Left ventricle myocardium inferior (tissue), 1 donor: ENCODE data around the gene KCNMA1. TPM values are rescaled to one million over a fixed set of nuclear protein-coding genes. Genes with fewer than 3 reads are reported as not detected.

ENCODE experiments used
- DNase-seq: peaks from one replicate; pipeline ENCODE4 v3.0.0-alpha.2; 2020
- H3K27ac ChIP-seq: fragments of 200-600 bp; replicated peaks from 2 replicates; pipeline ENCODE4 v1.8.0; 2021
- H3K27me3 ChIP-seq: fragments of 200-600 bp; 2 replicates; pipeline ENCODE4 v1.8.0; 2021; ENCODE audit warnings: low read depth
- H3K36me3 ChIP-seq: fragments of 200-600 bp; 2 replicates; pipeline ENCODE4 v1.8.0; 2021
- H3K4me1 ChIP-seq: fragments of 200-600 bp; 2 replicates; pipeline ENCODE4 v1.8.0; 2021
- H3K4me3 ChIP-seq: fragments of 200-600 bp; 2 replicates; pipeline ENCODE4 v1.8.0; 2021; ENCODE audit warnings: mild to moderate bottlenecking, moderate library complexity
- H3K9me3 ChIP-seq: fragments of 200-600 bp; replicated peaks from 2 replicates; pipeline ENCODE4 v1.8.0; 2021
- CTCF ChIP-seq: fragments of 200-600 bp; IDR thresholded peaks from 2 replicates; pipeline ENCODE4 v1.8.0; 2021; ENCODE audit warnings: antibody characterized with exemption, mild to moderate bottlenecking, borderline replicate concordance
- intact Hi-C: fragments of 100-400 bp; cut with micrococcal nuclease; formaldehyde crosslinking; loops from one replicate; pipeline ENCODE4 v1.11.0; 2022
- total RNA-seq: library from RNA; stranded (reverse); fragmentation: NEBNext Ultra II Directional; extraction: Animal tissue kit (Norgen Biotek cat#: 25700); gene quantifications from one replicate; pipeline ENCODE4 v1.2.1, GENCODE V29; 2021
- donor health status: DM: no; HTN: yes; CAD: no; lungs with severe emphysema.

Gene KCNMA1
- total RNA-seq, 1 donor from 2014 or later = 1.8 TPM

- no peaks in the 10 kb centered on the region for H3K9me3 ChIP-seq
- DNase-seq = peak; percentile 34
- no peak overlapping the region for H3K27ac ChIP-seq
- no peaks in the 10 kb centered on the region for H3K36me3 ChIP-seq
- H3K27me3 ChIP-seq = peaks cover 94% of the 10 kb centered on the region
- intact Hi-C loops = no loop called here
- no peaks in the 10 kb centered on the region for H3K4me1 ChIP-seq
- TF ChIP-seq CTCF = no peak
- H3K4me3 ChIP-seq = no peak overlapping the region
Observed at GRCh38 chr10:77405771-77406241, 231.8 kb downstream of the KCNMA1 start.

- H3K27ac ChIP-seq = no peak overlapping the region
Observed at GRCh38 chr10:77404810-77405209, 232.8 kb downstream of the KCNMA1 start.

GRCh38 chr10:77403761-77404160 is 233.8 kb downstream of the KCNMA1 start:
- Histone ChIP-seq H3K4me1 (no peaks in the 10 kb centered on the region), H3K9me3 (no peaks in the 10 kb centered on the region), H3K27ac (no peak overlapping the region), H3K27me3 (peaks cover 78% of the 10 kb centered on the region), H3K4me3 (no peak overlapping the region), H3K36me3 (no peaks in the 10 kb centered on the region)
- intact Hi-C loops = no loop called here
- no peak for TF ChIP-seq CTCF
- DNase-seq = no peak

More at GRCh38 chr10:77404810-77405209, 232.8 kb downstream of the KCNMA1 start:
- Histone ChIP-seq H3K36me3 (no peaks in the 10 kb centered on the region), H3K4me3 (no peak overlapping the region), H3K4me1 (no peaks in the 10 kb centered on the region), H3K9me3 (no peaks in the 10 kb centered on the region), H3K27me3 (peaks cover 84% of the 10 kb centered on the region)
- TF ChIP-seq CTCF = no peak
- DNase-seq = no peak
- intact Hi-C loops = no loop called here

- Histone ChIP-seq H3K4me1 (no peaks in the 10 kb centered on the region), H3K9me3 (no peaks in the 10 kb centered on the region), H3K36me3 (no peaks in the 10 kb centered on the region), H3K27ac (no peak overlapping the region), H3K27me3 (peaks cover 64% of the 10 kb centered on the region), H3K4me3 (no peak overlapping the region)
- TF ChIP-seq CTCF = no peak
- intact Hi-C loops = no loop called here
- DNase-seq = no peak
Observed at GRCh38 chr10:77401683-77402082, 235.9 kb downstream of the KCNMA1 start.

- Histone ChIP-seq H3K36me3 (no peaks in the 10 kb centered on the region), H3K9me3 (no peaks in the 10 kb centered on the region), H3K27ac (no peak overlapping the region), H3K27me3 (peaks cover 49% of the 10 kb centered on the region), H3K4me3 (no peak overlapping the region), H3K4me1 (no peaks in the 10 kb centered on the region)
- intact Hi-C loops = no loop called here
- no peak for DNase-seq
- no peak for TF ChIP-seq CTCF
Observed at GRCh38 chr10:77400033-77400432, 237.6 kb downstream of the KCNMA1 start.
